HG03097 (cell line): ENCODE results near the gene PLCB3.

Experiments
- ATAC-seq: cut with Tn5 transposase; IDR thresholded peaks from one replicate; pipeline ENCODE4 v1.9.1; 2021; ENCODE audit not compliant: unreplicated experiment, low FRiP score

The PLCB3 gene

DNA sequence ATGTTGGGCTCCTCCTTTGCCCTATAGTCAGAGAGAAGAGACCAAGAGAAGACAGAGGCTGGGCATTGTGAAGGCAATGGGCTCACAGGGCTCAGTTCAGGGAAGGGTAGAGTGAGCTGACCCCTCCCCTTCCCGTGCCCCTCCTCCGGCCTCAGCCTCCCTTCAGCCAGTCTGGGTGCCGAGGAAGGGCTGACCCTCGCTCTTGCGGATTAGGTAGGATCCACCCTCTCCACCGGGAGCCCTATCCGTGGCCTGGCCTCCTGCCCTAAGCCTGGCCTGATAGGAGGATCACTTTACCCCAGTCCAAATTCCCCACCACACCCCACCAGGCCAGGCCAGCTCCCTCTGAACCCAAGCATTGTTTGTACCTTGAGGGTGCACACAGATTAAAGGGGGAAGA lies 2.8 kb upstream of the PLCB3 start:
- ATAC-seq, result no peak

- ATAC-seq, result no peak
Observed at GRCh38 chr11:64249038-64249437, 2.3 kb upstream of the PLCB3 start.

- no peak for ATAC-seq
Observed at GRCh38 chr11:64249563-64250414, 1.5 kb upstream of the PLCB3 start.

DNA sequence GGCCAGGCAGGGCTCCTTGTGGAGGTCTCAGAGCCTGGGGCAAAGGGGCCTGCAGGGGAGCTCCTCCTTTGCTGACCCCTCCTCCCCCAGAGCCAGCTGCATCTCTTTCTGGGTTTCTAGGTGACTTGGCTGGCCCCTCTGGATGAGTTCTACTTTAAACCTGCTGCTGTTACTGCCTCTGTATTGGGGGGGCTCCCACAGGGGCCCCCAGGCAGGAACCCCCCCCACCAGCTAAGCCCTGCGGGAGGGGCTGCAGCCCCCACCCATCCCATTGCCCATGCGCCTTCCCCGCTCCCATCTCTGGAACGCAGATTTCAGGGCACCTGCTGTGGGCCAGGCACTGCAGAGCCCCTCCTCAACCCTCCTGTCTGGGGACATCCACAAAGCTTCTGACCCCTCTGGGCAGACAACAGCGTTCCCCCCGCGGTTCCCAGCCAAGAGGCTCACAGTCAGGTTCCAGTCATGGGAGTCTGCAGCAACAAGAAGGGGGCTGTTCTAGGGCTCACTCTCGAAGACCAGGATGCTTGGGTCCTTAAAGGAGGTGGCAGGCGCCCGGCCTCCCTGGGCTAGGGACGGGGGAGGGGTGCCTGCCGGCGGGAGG lies 815 bp upstream of the PLCB3 start:
- ATAC-seq, result no peak

DNA sequence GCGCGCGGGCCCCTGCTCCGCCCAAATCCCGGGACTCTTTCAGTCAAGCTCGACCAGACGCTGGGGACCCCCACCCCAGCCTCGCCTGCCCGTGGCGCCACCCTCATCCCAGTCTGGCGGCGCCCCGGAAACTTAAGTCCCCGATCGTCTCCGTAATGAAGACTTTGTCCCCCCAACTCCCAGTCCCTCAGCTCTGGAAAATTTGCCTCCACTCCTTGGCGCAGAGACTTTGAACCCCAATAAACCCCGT lies 348 bp downstream of the PLCB3 start:
- no peak for ATAC-seq

GRCh38 chr11:64252003-64252872 lies 908 bp downstream of the PLCB3 start:
- ATAC-seq, result no peak

DNA sequence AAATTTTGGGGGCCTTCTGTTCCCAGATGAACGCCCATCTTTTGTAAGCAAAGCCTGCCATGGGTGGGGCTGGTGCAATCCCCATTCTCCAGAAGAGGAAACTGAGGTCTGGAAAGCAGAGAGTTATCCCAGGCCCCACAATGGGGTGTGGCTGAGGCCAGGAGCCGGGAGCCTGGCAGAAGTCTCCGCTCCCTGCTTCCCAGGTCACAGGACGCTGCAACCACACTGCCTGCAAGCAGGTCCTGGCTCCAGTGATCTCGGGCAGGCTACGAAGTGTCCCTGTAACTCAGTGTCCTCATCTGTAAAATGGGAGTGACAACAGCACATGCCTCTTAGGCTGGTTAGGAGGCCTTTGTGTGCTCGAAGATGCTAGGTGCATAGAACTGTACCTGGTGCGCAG lies 1.7 kb downstream of the PLCB3 start:
- no peak for ATAC-seq

DNA sequence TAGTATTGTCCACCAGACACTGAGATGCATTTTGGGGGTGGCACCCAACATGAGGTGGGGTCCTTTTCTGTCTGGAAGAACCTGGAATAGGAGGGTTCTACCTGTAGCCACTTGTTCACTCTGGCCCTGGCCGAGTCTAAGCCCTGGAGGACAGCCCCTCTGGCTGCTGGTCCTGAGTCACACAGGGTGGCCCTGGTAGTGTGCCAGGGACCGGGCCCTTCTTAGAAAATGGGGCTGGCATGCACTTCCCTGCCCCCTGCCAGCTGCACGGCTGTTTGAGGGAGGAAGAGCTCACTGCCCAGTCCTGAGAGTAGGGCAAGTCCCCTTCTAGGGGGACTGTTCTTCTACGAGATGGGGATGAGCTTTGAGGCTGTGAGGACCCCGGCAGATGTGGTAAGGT lies 2.2 kb downstream of the PLCB3 start:
- ATAC-seq, result no peak

DNA sequence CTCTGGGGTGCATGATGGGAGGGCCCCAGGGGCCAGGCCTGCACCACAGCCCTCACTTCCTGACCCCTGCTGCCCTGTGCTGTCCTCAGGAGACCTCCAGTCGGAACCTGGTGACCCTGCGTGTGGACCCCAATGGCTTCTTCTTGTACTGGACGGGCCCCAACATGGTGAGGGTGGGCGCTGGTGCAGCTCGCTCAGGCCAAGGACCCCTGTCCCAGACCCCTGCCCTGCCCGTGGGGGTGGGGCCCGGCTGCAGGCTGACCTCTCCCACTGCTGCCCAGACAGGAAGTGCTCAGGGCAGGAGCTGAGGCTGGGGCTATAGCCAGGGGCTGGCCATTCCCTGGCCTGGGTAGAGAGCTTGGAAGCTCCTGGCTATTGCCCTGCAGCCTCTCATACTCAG lies 3.0 kb downstream of the PLCB3 start:
- ATAC-seq, result no peak

GRCh38 chr11:64255135-64256128 lies 4.1 kb downstream of the PLCB3 start:
- ATAC-seq, result no peak

DNA sequence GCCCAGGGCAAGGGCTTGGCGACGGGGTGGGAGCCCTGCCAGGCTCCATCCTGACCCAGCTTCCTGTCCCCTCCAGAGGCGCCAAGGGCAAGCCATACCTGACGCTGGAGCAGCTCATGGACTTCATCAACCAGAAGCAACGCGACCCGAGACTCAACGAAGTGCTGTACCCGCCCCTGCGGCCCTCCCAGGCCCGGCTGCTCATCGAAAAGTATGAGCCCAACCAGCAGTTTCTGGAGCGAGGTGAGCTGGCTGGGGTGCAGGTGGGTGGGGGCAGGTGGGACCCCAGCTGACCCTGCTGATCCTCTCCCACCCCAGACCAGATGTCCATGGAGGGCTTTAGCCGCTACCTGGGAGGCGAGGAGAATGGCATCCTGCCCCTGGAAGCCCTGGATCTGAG lies 5.0 kb downstream of the PLCB3 start:
- no peak for ATAC-seq

DNA sequence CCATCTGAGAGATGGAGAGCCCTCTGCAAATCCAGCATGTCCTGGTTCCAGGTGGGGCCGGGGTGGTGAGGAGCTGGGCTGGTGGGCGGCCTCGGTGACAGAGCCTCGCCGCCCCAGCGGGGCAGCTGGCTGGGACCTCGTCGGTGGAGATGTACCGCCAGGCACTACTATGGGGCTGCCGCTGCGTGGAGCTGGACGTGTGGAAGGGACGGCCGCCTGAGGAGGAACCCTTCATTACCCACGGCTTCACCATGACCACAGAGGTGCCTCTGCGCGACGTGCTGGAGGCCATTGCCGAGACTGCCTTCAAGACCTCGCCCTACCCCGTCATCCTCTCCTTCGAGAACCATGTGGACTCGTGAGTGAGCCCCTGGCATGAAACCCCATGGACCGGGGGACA lies 7.0 kb downstream of the PLCB3 start:
- no peak for ATAC-seq

DNA sequence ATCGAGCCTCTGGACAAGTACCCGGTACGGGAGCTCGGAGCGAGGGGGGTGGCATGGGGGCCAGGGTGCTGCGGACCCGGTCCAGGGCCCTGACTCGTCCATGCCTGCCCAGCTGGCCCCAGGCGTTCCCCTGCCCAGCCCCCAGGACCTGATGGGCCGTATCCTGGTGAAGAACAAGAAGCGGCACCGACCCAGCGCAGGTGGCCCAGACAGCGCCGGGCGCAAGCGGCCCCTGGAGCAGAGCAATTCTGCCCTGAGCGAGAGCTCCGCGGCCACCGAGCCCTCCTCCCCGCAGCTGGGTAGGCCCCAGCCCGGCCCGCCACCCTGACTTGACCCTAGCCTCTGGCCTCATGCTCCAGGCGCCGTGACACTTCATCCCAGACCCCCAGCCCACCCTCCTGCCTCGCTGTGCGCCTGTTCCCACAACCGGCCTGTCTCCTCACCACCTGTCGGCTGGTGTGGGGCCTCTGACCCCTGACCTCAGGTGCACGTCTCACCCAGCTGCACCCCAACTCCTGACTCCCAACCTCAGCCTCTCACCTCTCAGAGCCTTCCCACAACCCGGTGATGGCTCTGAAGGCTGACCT lies 7.7 kb downstream of the PLCB3 start:
- ATAC-seq, result no peak

DNA sequence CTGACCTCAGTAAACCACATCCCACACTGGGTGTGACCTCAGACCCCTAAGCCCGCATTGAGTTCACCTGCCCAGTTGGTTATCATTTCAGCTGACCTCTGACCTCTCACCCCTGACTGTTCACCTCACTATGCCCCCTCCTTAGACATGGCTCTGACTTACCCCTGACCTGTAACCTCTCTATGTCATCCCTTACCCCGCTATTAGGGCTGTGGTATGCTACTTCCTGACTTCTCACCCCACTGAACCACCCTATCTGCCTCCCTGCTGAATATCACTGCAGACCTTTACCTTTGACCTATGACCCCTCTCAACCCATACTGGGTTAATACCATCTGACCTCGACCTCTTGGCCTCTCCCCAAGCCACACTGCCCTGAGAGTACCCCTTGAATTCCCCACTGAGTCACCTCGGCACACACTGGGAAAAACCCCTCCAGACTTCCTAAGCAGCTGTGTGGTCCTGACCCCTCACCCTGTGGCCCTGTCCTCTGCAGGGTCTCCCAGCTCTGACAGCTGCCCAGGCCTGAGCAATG lies 8.3 kb downstream of the PLCB3 start:
- ATAC-seq, result no peak

GRCh38 chr11:64260147-64260708 lies 8.9 kb downstream of the PLCB3 start:
- ATAC-seq, result no peak

- ATAC-seq, result no peak
Observed at GRCh38 chr11:64261556-64262080, 10.3 kb downstream of the PLCB3 start.

DNA sequence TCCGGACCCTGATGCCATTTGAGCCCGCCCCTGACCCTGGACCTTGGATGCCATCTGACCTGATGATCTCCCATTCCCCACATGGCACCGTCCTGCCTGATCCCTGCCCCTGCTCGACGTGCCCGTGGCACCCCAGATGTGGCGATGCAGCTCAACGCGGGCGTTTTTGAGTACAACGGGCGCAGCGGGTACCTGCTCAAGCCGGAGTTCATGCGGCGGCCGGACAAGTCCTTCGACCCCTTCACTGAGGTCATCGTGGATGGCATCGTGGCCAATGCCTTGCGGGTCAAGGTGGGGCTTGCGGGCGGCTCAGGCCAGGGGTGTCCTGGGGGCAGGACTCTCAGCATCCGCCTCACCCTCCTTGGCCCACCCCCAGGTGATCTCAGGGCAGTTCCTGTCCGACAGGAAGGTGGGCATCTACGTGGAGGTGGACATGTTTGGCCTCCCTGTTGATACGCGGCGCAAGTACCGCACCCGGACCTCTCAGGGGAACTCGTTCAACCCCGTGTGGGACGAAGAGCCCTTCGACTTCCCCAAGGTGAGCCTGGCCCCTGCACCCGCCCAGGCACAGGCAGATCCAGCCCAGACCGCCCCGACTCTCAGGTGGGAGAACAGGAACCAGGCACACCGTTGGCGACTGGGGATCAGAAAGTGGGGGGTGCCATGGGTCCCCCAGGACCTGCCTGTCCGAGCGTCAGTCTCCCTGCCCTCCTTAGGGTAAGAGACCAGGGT lies 11.1 kb downstream of the PLCB3 start:
- no peak for ATAC-seq

GRCh38 chr11:64263021-64263946 lies 12.0 kb downstream of the PLCB3 start:
- no peak for ATAC-seq
